H1 (cell line): Measurements from ENCODE around the gene LRRTM4. TPM values are rescaled to one million over a fixed set of nuclear protein-coding genes. Genes with fewer than 3 reads are reported as not detected.

Source experiments
- CTCF ChIA-PET: fragments of 300-600 bp; sonication (Branson Sonifier 250); formaldehyde crosslinking; loops from one replicate; lab custom pipeline; 2021; ENCODE audit not compliant: partially characterized antibody; lab: Charles Lee
- POLR2A ChIA-PET: fragments of 300-600 bp; sonication (Branson Sonifier 250); formaldehyde crosslinking; loops from one replicate; lab custom pipeline; 2021; ENCODE audit warnings: inconsistent platforms; ENCODE audit not compliant: partially characterized antibody; lab: Charles Lee
- DNase-seq, 2 experiments: peaks; one replicate each; pipeline versions ENCODE4 v3.0.0 to v3.0.0-alpha.2; 2010 to 2022; ENCODE audit warnings: low spot score in 2 of 2, low read depth in 1 of 2, mixed read lengths in 1 of 2
- FAIRE-seq: peaks from 2 replicates; lab custom pipeline; 2011; peaks lifted over from hg19 to GRCh38; lab: Jason Lieb, UNC
- H2AFZ ChIP-seq: 2 replicates; pipeline ENCODE4 v1.8.1; 2012; ENCODE audit warnings: low read length, inconsistent platforms
- H2AK5ac ChIP-seq: 2 replicates; pipeline ENCODE4 v1.6.1; 2013; ENCODE audit warnings: low read depth, low read length
- H2BK120ac ChIP-seq: replicated peaks from 2 replicates; pipeline ENCODE3; 2013; ENCODE audit warnings: low read depth, low read length, inconsistent platforms
- H2BK12ac ChIP-seq: 2 replicates; pipeline ENCODE4 v1.6.1; 2013; ENCODE audit warnings: low read depth, low read length
- H2BK15ac ChIP-seq: 2 replicates; pipeline ENCODE4 v1.6.1; 2013; ENCODE audit warnings: low read length
- H2BK20ac ChIP-seq: 2 replicates; pipeline ENCODE4 v1.6.1; 2013; ENCODE audit warnings: low read length
- H2BK5ac ChIP-seq: 2 replicates; pipeline ENCODE4 v1.6.1; 2013; ENCODE audit warnings: low read depth, low read length
- H3K14ac ChIP-seq: 2 replicates; pipeline ENCODE4 v1.6.1; 2013; ENCODE audit warnings: inconsistent platforms; ENCODE audit not compliant: insufficient read length
- H3K18ac ChIP-seq: 2 replicates; pipeline ENCODE4 v1.6.1; 2013; ENCODE audit warnings: low read length; ENCODE audit errors: extremely low read depth
- H3K23ac ChIP-seq: 2 replicates; pipeline ENCODE4 v1.6.1; 2013; ENCODE audit warnings: inconsistent platforms; ENCODE audit not compliant: insufficient read length
- H3K23me2 ChIP-seq: 2 replicates; pipeline ENCODE4 v1.6.1; 2013; ENCODE audit warnings: low read depth, low read length
- H3K27ac ChIP-seq: 2 replicates; pipeline ENCODE4 v1.6.1; 2011; ENCODE audit warnings: low read depth, low read length, inconsistent platforms
- H3K27me3 ChIP-seq, 4 experiments: replicated peaks in 1 of 4; 1 replicate in 1 of 4; 2 replicates in 3 of 4; pipeline versions ENCODE4 v1.6.1 to v1.8.1; 2011 to 2013; ENCODE audit warnings: low read length in 3 of 4, mild to moderate bottlenecking in 3 of 4, inconsistent platforms in 2 of 4, mixed read lengths in 2 of 4, moderate library complexity in 1 of 4; ENCODE audit not compliant: control insufficient read depth in 3 of 4, insufficient read depth in 3 of 4; ENCODE audit errors: extremely low read depth in 1 of 4
- H3K36me3 ChIP-seq, 4 experiments: 2 replicates each; pipeline versions ENCODE4 v1.6.1 to v1.8.1; 2011 to 2013; ENCODE audit warnings: mild to moderate bottlenecking in 4 of 4, low read length in 3 of 4, moderate library complexity in 2 of 4, control low read depth in 1 of 4, inconsistent platforms in 1 of 4; ENCODE audit not compliant: insufficient read depth in 4 of 4, control insufficient read depth in 2 of 4
- H3K4ac ChIP-seq: replicated peaks from 2 replicates; pipeline ENCODE3; 2013; ENCODE audit warnings: low read length, low read depth, mixed read lengths, inconsistent platforms; ENCODE audit not compliant: insufficient read length
- H3K4me1 ChIP-seq, 4 experiments: replicated peaks in 1 of 4; 1 replicate in 1 of 4; 2 replicates in 3 of 4; pipeline versions ENCODE4 v1.6.1 to v1.8.1; 2011 to 2013; ENCODE audit warnings: low read length in 3 of 4, inconsistent platforms in 2 of 4, mixed read lengths in 1 of 4; ENCODE audit not compliant: insufficient read depth in 4 of 4, control insufficient read depth in 3 of 4
- H3K4me2 ChIP-seq, 2 experiments: 2 replicates each; pipeline versions ENCODE4 v1.6.1 to v1.8.1; 2011 to 2013; ENCODE audit warnings: low read depth in 2 of 2, low read length in 2 of 2, control low read depth in 1 of 2, inconsistent platforms in 1 of 2, mild to moderate bottlenecking in 1 of 2; ENCODE audit not compliant: insufficient read depth in 1 of 2
- H3K4me3 ChIP-seq, 4 experiments: fragments of 200-600, 300-600 bp in 1 of 4; sonication (generic), shearing (Covaris generic), sonication (Bioruptor Twin) in 1 of 4; 2 replicates each; pipeline versions ENCODE4 v1.5.1 to v1.8.1; 2011 to 2016; ENCODE audit warnings: low read length in 4 of 4, low read depth in 3 of 4, control low read depth in 2 of 4, inconsistent platforms in 2 of 4, mild to moderate bottlenecking in 2 of 4, mixed read lengths in 1 of 4, moderate library complexity in 1 of 4; ENCODE audit not compliant: insufficient read depth in 2 of 4; ENCODE audit errors: extremely low read depth in 1 of 4
- H3K56ac ChIP-seq: replicated peaks from 2 replicates; pipeline ENCODE3; 2013; ENCODE audit warnings: low read depth, mild to moderate bottlenecking, mixed read lengths, low read length, inconsistent platforms; ENCODE audit not compliant: insufficient read length
- H3K79me1 ChIP-seq: 2 replicates; pipeline ENCODE4 v1.6.1; 2013; ENCODE audit warnings: low read depth, low read length, control low read depth
- H3K79me2 ChIP-seq, 2 experiments: 2 replicates each; pipeline versions ENCODE4 v1.6.1 to v1.8.1; 2012 to 2013; ENCODE audit warnings: low read length in 2 of 2, mild to moderate bottlenecking in 2 of 2, inconsistent platforms in 1 of 2; ENCODE audit not compliant: insufficient read depth in 2 of 2, control insufficient read depth in 1 of 2
- H3K9ac ChIP-seq, 4 experiments: replicated peaks in 1 of 4; 1 replicate in 1 of 4; 2 replicates in 3 of 4; pipeline versions ENCODE4 v1.6.1 to v1.8.1; 2011 to 2013; ENCODE audit warnings: low read depth in 3 of 4, low read length in 3 of 4, control low read depth in 2 of 4, mild to moderate bottlenecking in 2 of 4, moderate library complexity in 2 of 4, inconsistent platforms in 1 of 4; ENCODE audit errors: extremely low read depth in 1 of 4
- H3K9me3 ChIP-seq, 2 experiments: 2 replicates each; pipeline versions ENCODE4 v1.6.1 to v1.8.1; 2012 to 2013; ENCODE audit warnings: mild to moderate bottlenecking in 2 of 2, moderate library complexity in 2 of 2, control low read depth in 1 of 2, inconsistent platforms in 1 of 2, low read depth in 1 of 2, low read length in 1 of 2, mixed read lengths in 1 of 2; ENCODE audit not compliant: insufficient read depth in 2 of 2
- H4K20me1 ChIP-seq, 2 experiments: replicated peaks in 1 of 2; 2 replicates each; pipeline versions ENCODE3 to v1.8.1; 2011 to 2013; ENCODE audit warnings: inconsistent platforms in 2 of 2, low read length in 2 of 2, mild to moderate bottlenecking in 1 of 2; ENCODE audit not compliant: insufficient read depth in 2 of 2, control insufficient read depth in 1 of 2
- H4K5ac ChIP-seq: 2 replicates; pipeline ENCODE4 v1.6.1; 2013; ENCODE audit warnings: low read length, low read depth, mixed read lengths, inconsistent platforms; ENCODE audit not compliant: insufficient read length
- H4K8ac ChIP-seq: 2 replicates; pipeline ENCODE4 v1.8.0; 2013; ENCODE audit warnings: mild to moderate bottlenecking, moderate library complexity, low read length, inconsistent platforms; ENCODE audit not compliant: insufficient read depth; ENCODE audit errors: extremely low read depth
- H4K91ac ChIP-seq: replicated peaks from 2 replicates; pipeline ENCODE3; 2013; ENCODE audit warnings: low read length, mixed read lengths, inconsistent platforms; ENCODE audit not compliant: insufficient read length
- BRCA1 ChIP-seq: IDR thresholded peaks from 2 replicates; pipeline ENCODE4 v1.6.1; 2012; ENCODE audit warnings: low read depth, low read length, improper control_type of control experiment
- MAFK ChIP-seq: IDR thresholded peaks from 2 replicates; pipeline ENCODE4 v1.6.1; 2012; ENCODE audit warnings: low read depth, mild to moderate bottlenecking, improper control_type of control experiment, low read length
- RFX5 ChIP-seq: IDR thresholded peaks from 2 replicates; pipeline ENCODE4 v1.6.1; 2011; ENCODE audit warnings: low read depth, low read length, improper control_type of control experiment, borderline replicate concordance
- polyA plus RNA-seq, 7 experiments: library from polyadenylated mRNA; depleted of rRNA in 3 of 7; stranded (reverse) in 5 of 7; unstranded in 2 of 7; fragments of >200 nt in 5 of 7; fragments of 200-250 nt in 2 of 7; gene quantifications; 1 replicate in 5 of 7; 2 replicates in 1 of 7; 4 replicates in 1 of 7; pipeline versions ENCODE4 v1.2.1 to v1.2.3, GENCODE V29; 2011 to 2013; ENCODE audit warnings: missing spikeins in 2 of 7, mixed read lengths in 2 of 7
- total RNA-seq: library from RNA; stranded (reverse); fragmentation: NEBNext Ultra II Directional; extraction: Animal tissue kit (Norgen Biotek cat#: 25700); gene quantifications from 2 replicates; pipeline ENCODE4 v1.2.1, GENCODE V29; 2021
- TF ChIP-seq, protein P1 (sequence below): IDR thresholded peaks from 2 replicates; pipeline ENCODE4 v1.6.1; 2012; ENCODE audit warnings: low read length, inconsistent platforms

LRRTM4 gene
- total and polyA plus RNA-seq, 2 of the 8 experiments (the other 6 are each of a cell fraction or from before 2014, with no cell fraction given), result 3.6 to 9.5 TPM

DNA sequence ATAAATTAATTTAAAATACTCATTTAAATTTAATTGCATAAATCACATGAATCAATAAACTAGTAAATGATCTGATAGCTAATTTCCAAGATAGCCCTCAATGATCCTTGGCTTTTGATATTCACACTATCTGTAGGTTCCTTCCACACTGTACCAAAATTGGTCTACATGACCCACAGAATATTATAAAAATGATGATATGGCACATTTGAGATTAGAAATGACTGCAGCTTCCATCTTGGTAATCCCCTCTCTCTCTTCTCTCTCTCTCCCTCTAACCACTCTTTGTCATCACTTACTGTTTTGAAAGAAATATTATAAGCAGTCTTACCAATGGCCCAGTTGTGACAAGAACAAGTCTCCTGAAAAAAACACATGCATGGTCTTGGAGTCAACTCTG lies 394.8 kb downstream of the LRRTM4 start:
- no peak overlapping the region for H2BK5ac ChIP-seq
- ChIA-PET POLR2A (no interaction called here), CTCF (no interaction called here)
- DNase-seq (no peak), FAIRE-seq (no peak)
- H4K8ac ChIP-seq, result no peak overlapping the region
- no peaks in the 10 kb centered on the region for H3K4me1 ChIP-seq
- H2BK20ac ChIP-seq, result no peak overlapping the region
- no peak overlapping the region for H4K5ac ChIP-seq
- no peak overlapping the region for H2BK15ac ChIP-seq
- H3K36me3 ChIP-seq, result no peaks in the 10 kb centered on the region; a peak in 1 of 8 replicates
- no peak overlapping the region for H3K9ac ChIP-seq
- H2AFZ ChIP-seq, result no peak overlapping the region
- no peak overlapping the region for H3K4ac ChIP-seq
- no peak overlapping the region for H3K56ac ChIP-seq
- no peaks in the 10 kb centered on the region for H3K79me1 ChIP-seq
- no peaks in the 10 kb centered on the region; a peak in 1 of 4 replicates for H3K9me3 ChIP-seq
- no peak overlapping the region for H2AK5ac ChIP-seq
- H2BK12ac ChIP-seq, result no peak overlapping the region
- H3K79me2 ChIP-seq, result no peaks in the 10 kb centered on the region
- no peak overlapping the region for H4K91ac ChIP-seq
- H3K27ac ChIP-seq, result no peak overlapping the region
- no peak overlapping the region for H3K4me2 ChIP-seq
- TF ChIP-seq, protein P1, sequence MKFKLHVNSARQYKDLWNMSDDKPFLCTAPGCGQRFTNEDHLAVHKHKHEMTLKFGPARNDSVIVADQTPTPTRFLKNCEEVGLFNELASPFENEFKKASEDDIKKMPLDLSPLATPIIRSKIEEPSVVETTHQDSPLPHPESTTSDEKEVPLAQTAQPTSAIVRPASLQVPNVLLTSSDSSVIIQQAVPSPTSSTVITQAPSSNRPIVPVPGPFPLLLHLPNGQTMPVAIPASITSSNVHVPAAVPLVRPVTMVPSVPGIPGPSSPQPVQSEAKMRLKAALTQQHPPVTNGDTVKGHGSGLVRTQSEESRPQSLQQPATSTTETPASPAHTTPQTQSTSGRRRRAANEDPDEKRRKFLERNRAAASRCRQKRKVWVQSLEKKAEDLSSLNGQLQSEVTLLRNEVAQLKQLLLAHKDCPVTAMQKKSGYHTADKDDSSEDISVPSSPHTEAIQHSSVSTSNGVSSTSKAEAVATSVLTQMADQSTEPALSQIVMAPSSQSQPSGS, result no peak
- TF ChIP-seq BRCA1 (no peak), RFX5 (no peak), MAFK (peak; percentile 38; the same call in 1 of the 2 replicates)
- no peaks in the 10 kb centered on the region for H4K20me1 ChIP-seq
- no peaks in the 10 kb centered on the region for H3K27me3 ChIP-seq
- H3K18ac ChIP-seq, result no peak overlapping the region
- no peaks in the 10 kb centered on the region for H3K23me2 ChIP-seq
- H3K23ac ChIP-seq, result no peak overlapping the region
- no peak overlapping the region for H2BK120ac ChIP-seq
- H3K14ac ChIP-seq, result no peak overlapping the region
- H3K4me3 ChIP-seq, result no peak overlapping the region
